ENCODE data around the gene MCF2L2. TPM values are rescaled to one million over a fixed set of nuclear protein-coding genes. Genes with fewer than 3 reads are reported as not detected.
A peak's percentile ranks its signal among the peaks of the same experiment; 100 is the strongest.

The MCF2L2 gene
- total RNA-seq, 1 donor from 2014 or later: 2.0 TPM

GRCh38 chr3:183285828-183286457, 142.5 kb downstream of the MCF2L2 start:
- Histone ChIP-seq H3K4me3 (no peak overlapping the region), H3K36me3 (no peaks in the 10 kb centered on the region), H3K4me1 (peaks cover 27% of the 10 kb centered on the region), H3K9me3 (no peaks in the 10 kb centered on the region), H3K27me3 (no peaks in the 10 kb centered on the region), H3K27ac (peak overlapping the region; percentile 70)
- peak in 1 of 2 donors; percentile 97 for DNase-seq (ENCODE audit: extremely low spot score in 2 of 2)
- intact Hi-C loops (cut with DNase I): no loop called here
- TF ChIP-seq, protein P1, sequence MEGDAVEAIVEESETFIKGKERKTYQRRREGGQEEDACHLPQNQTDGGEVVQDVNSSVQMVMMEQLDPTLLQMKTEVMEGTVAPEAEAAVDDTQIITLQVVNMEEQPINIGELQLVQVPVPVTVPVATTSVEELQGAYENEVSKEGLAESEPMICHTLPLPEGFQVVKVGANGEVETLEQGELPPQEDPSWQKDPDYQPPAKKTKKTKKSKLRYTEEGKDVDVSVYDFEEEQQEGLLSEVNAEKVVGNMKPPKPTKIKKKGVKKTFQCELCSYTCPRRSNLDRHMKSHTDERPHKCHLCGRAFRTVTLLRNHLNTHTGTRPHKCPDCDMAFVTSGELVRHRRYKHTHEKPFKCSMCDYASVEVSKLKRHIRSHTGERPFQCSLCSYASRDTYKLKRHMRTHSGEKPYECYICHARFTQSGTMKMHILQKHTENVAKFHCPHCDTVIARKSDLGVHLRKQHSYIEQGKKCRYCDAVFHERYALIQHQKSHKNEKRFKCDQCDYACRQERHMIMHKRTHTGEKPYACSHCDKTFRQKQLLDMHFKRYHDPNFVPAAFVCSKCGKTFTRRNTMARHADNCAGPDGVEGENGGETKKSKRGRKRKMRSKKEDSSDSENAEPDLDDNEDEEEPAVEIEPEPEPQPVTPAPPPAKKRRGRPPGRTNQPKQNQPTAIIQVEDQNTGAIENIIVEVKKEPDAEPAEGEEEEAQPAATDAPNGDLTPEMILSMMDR (IDR thresholded peaks at IDR 0.05): no peak
- TF ChIP-seq POLR2A (IDR thresholded peaks at IDR 0.05): no peak
- peak; percentile 68 to 94 for TF ChIP-seq POLR2AphosphoS5 (IDR thresholded peaks at IDR 0.05; ENCODE audit: insufficient read depth in 1 of 2, low read depth in 1 of 2)

GRCh38 chr3:183285318-183285717, 143.1 kb downstream of the MCF2L2 start:
- Histone ChIP-seq H3K4me1 (peaks cover 27% of the 10 kb centered on the region), H3K36me3 (no peaks in the 10 kb centered on the region), H3K27ac (peak overlapping the region; percentile 70), H3K27me3 (no peaks in the 10 kb centered on the region), H3K9me3 (no peaks in the 10 kb centered on the region), H3K4me3 (no peak overlapping the region)
- TF ChIP-seq POLR2A (IDR thresholded peaks at IDR 0.05) (no peak), POLR2AphosphoS5 (IDR thresholded peaks at IDR 0.05; ENCODE audit: insufficient read depth in 1 of 2, low read depth in 1 of 2) (no peak)
- TF ChIP-seq, protein P1 (IDR thresholded peaks at IDR 0.05): no peak
- intact Hi-C loops (cut with DNase I): no loop called here
- DNase-seq (ENCODE audit: extremely low spot score in 2 of 2): no peak

DNA sequence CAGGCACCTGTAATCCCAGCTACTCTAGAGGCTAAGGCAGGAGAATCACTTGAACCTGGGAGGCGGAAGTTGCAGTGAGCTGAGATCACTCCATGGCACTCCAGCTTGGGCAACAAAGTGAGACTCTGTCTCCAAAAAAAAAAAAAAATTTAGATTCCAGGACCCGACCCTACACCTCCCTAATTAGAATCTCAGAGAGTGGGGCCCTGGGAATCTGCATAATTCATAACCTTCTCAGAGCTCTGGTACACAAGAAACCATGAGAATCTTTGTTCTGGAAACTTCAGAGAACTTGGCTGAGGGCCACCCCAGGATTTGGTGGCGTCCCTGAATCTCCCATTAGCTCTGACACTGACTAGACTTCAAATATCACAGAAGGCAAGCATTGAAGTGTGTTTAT, 143.8 kb downstream of the MCF2L2 start:
- H3K4me3 ChIP-seq: no peak overlapping the region
- H3K27me3 ChIP-seq: no peaks in the 10 kb centered on the region
- peaks cover 27% of the 10 kb centered on the region for H3K4me1 ChIP-seq
- H3K36me3 ChIP-seq: no peaks in the 10 kb centered on the region
- peak overlapping the region; percentile 70 for H3K27ac ChIP-seq
- TF ChIP-seq, protein P1 (IDR thresholded peaks at IDR 0.05): no peak
- TF ChIP-seq POLR2AphosphoS5 (IDR thresholded peaks at IDR 0.05; ENCODE audit: insufficient read depth in 1 of 2, low read depth in 1 of 2): no peak
- TF ChIP-seq POLR2A (IDR thresholded peaks at IDR 0.05): no peak
- no peaks in the 10 kb centered on the region for H3K9me3 ChIP-seq
- no peak for DNase-seq (ENCODE audit: extremely low spot score in 2 of 2)
- intact Hi-C loops (cut with DNase I): no loop called here

DNA sequence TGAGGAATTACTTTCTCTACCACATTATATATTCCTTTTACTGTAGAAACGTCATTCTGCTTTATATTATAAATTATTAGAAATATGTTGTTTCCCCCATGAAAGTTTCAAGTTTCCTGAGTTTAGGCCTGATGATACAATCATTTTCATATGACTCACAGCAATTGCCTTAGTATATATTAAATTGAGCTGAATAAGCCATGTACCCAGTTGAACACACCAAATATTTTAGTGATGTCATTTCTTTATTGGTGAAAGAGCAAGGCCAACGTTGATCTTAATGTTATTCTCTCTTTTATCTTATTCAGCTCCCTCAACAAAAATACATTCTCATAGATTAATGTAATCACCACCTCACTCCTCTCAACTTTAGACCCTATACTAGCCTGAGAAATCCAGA, 144.5 kb downstream of the MCF2L2 start:
- H3K27ac ChIP-seq: no peak overlapping the region
- intact Hi-C loops (cut with DNase I): no loop called here

More for the DNA sequence above, 144.5 kb downstream of the MCF2L2 start:
- H3K4me1 ChIP-seq: peaks cover 27% of the 10 kb centered on the region
- TF ChIP-seq POLR2A (IDR thresholded peaks at IDR 0.05): no peak
- TF ChIP-seq, protein P1 (IDR thresholded peaks at IDR 0.05): no peak
- TF ChIP-seq POLR2AphosphoS5 (IDR thresholded peaks at IDR 0.05; ENCODE audit: insufficient read depth in 1 of 2, low read depth in 1 of 2): no peak
- H3K9me3 ChIP-seq: no peaks in the 10 kb centered on the region
- no peaks in the 10 kb centered on the region for H3K27me3 ChIP-seq
- no peak for DNase-seq (ENCODE audit: extremely low spot score in 2 of 2)
- H3K36me3 ChIP-seq: no peaks in the 10 kb centered on the region
- H3K4me3 ChIP-seq: no peak overlapping the region

Data from vagina (tissue), 2 donors.